Measurements from ENCODE around the gene HS6ST3. TPM values are rescaled to one million over a fixed set of nuclear protein-coding genes. Genes with fewer than 3 reads are reported as not detected.

Gene HS6ST3
- total and polyA plus RNA-seq, 2 of the 13 experiments (the other 11 are each of a cell fraction or from before 2014, with no cell fraction given) = not detected

- no peaks in the 10 kb centered on the region for H3K79me2 ChIP-seq (ENCODE audit: insufficient read depth, low read length)
- ChIA-PET POLR2A (no interaction called here), CTCF (ENCODE audit: low intra/inter-chr PET ratio, low total read pairs) (no interaction called here)
- no TSS peak for BruUV-seq (replicated peaks)
- no peak overlapping the region for H2AFZ ChIP-seq (ENCODE audit: low read length)
- FAIRE-seq (no peak), DNase-seq (ENCODE audit: low spot score) (peak; percentile 6), ATAC-seq (peak; percentile 54)
- no peaks in the 10 kb centered on the region for H4K20me1 ChIP-seq (ENCODE audit: insufficient read depth, low read length)
- H3K9ac ChIP-seq (ENCODE audit: insufficient read depth, low read depth, low read length) = no peak overlapping the region
- H3K36me3 ChIP-seq (replicated peaks in 1 of 2; ENCODE audit: control insufficient read depth in 1 of 2, insufficient read depth in 2 of 2, low read length in 2 of 2) = no peaks in the 10 kb centered on the region
- intact Hi-C loops (cut with micrococcal nuclease; ENCODE audit: unreplicated experiment) = no loop called here
- H3K9me3 ChIP-seq (ENCODE audit: low read length) = no peaks in the 10 kb centered on the region
- no peak overlapping the region for H3K4me3 ChIP-seq (replicated peaks in 1 of 3; ENCODE audit: insufficient read depth in 1 of 3, low read depth in 2 of 3, low read length in 3 of 3)
- H3K4me2 ChIP-seq (ENCODE audit: low read depth, low read length) = no peak overlapping the region
- no peak overlapping the region for H3K27ac ChIP-seq (ENCODE audit: extremely low read length, insufficient read depth, low read length)
- in situ Hi-C loops (cut with HindIII; ENCODE audit: extremely low pct_ligation_motif_present, low pct_unique_long_range_greater_than_20kb) = no loop called here
- 26% methylated on average over 4 of the region's 4 CpGs for WGBS (ENCODE audit: low lambda C conversion rate)
- no peaks in the 10 kb centered on the region for H3K4me1 ChIP-seq (ENCODE audit: insufficient read depth, low read length)
- TF ChIP-seq SP1 (IDR thresholded peaks at IDR 0.05) (no peak), SP1 (CRISPR knock-in tag; IDR thresholded peaks at IDR 0.05) (no peak), ZNF501 (CRISPR knock-in tag; IDR thresholded peaks at IDR 0.05) (no peak), CEBPB (IDR thresholded peaks at IDR 0.05; ENCODE audit: borderline replicate concordance, low read depth, low read length) (no peak), ZNF564 (CRISPR knock-in tag; IDR thresholded peaks at IDR 0.05) (no peak), RORA (CRISPR knock-in tag; IDR thresholded peaks at IDR 0.05) (no peak), ZNF709 (CRISPR knock-in tag; IDR thresholded peaks at IDR 0.05) (no peak), FOSL2 (CRISPR knock-in tag; IDR thresholded peaks at IDR 0.05) (no peak), ZNF225 (CRISPR knock-in tag; IDR thresholded peaks at IDR 0.05) (no peak), RARA (CRISPR knock-in tag; IDR thresholded peaks at IDR 0.05) (no peak), LCORL (IDR thresholded peaks at IDR 0.05) (no peak), LCORL (CRISPR knock-in tag; IDR thresholded peaks at IDR 0.05) (no peak), ISL2 (CRISPR knock-in tag; IDR thresholded peaks at IDR 0.05) (no peak)
- TF ChIP-seq, protein P1, sequence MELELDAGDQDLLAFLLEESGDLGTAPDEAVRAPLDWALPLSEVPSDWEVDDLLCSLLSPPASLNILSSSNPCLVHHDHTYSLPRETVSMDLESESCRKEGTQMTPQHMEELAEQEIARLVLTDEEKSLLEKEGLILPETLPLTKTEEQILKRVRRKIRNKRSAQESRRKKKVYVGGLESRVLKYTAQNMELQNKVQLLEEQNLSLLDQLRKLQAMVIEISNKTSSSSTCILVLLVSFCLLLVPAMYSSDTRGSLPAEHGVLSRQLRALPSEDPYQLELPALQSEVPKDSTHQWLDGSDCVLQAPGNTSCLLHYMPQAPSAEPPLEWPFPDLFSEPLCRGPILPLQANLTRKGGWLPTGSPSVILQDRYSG (CRISPR knock-in tag; IDR thresholded peaks at IDR 0.05) = no peak
- H3K27me3 ChIP-seq (ENCODE audit: control insufficient read depth in 1 of 2, insufficient read depth in 2 of 2, low read length in 2 of 2) = no peaks in the 10 kb centered on the region
Measured at GRCh38 chr13:96299235-96299634, 209.3 kb downstream of the HS6ST3 start.
